ENCODE data around the gene CYP19A1.

GRCh38 chr15:51181905-51182304 is 156.5 kb downstream of the CYP19A1 start:
- no peak for TF ChIP-seq EZH2phosphoT487 (IDR thresholded peaks at IDR 0.05)
- no peak for TF ChIP-seq CTCF (IDR thresholded peaks at IDR 0.05)
- no peak for TF ChIP-seq EZH2 (IDR thresholded peaks at IDR 0.05)
